GM19099 (cell line): ENCODE results near the gene ADAM10.

Experiments
- POLR2A ChIP-seq: IDR thresholded peaks from 3 replicates; pipeline ENCODE4 v1.6.1; 2011; ENCODE audit warnings: low read depth; ENCODE audit not compliant: insufficient read length; ENCODE audit errors: extremely low read depth

Gene ADAM10

DNA sequence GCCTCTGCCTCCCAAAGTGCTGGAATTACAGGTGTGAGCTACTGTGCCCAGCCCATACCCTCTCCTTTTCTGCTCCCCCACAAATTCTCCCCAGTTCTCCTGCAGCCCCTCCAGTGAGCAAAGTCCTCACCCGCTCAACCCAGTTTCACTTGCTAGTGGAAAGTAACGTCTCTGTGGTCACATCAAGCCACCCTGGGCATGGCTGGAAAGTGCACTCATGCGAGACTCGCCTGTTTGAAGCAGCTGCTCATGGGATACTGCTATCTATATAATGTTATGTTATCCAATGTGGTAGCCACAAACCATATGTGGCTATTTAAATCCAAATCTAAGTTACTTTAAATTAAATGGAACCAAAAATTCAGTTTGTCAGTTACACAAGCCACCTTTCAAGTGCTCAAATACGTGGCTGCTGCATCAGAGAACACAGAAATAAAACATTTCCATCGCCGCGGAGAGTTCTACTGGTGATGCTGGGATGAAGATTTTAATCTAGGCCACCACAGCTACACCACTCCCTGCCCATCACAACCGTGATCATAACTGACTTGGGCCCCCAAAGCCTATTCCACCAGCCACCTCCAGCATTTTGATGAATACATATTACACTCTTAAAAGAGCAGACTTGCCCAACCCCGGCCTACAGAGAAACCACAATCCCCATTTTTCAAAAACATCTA, 198.3 kb downstream of the ADAM10 start:
- no peak for TF ChIP-seq POLR2A

GRCh38 chr15:58549785-58550074, 199.8 kb downstream of the ADAM10 start:
- TF ChIP-seq POLR2A = no peak

DNA sequence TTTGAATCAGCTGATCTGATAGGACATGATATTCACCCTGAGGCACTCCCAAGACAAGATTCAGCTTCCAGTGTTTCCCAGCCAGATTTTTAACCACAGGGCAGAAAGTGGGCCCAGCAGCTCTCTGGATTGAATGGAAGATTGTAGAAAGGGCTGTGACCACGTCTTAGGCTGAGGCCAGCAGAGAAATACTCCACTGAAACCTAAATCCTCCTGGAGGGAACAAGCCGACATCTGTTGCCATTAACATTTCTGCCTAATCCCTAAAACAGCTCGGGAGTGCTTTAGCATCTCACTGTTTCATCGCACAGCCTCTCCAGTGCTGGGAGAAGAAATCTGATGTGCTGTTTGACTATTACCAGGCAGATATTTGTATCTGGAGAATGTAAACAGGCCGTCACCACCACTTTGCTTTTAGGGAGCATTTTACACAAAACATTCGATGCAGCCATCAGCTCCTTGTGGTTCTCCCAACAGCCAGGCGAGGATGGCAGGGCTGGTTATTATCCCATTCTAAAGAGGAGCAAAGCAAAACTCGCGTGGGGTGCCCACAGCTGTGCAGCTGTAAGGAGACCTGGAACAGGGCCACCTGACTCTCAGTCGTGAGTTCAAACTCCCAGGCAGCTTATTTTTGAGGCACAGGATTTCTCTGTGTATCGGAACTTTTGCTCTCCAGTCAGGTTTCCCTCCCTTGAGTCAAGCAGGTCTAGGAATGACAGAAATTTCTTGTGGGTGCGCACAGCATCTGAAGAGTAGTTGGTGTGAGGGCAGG, 200.3 kb downstream of the ADAM10 start:
- TF ChIP-seq POLR2A = no peak

DNA sequence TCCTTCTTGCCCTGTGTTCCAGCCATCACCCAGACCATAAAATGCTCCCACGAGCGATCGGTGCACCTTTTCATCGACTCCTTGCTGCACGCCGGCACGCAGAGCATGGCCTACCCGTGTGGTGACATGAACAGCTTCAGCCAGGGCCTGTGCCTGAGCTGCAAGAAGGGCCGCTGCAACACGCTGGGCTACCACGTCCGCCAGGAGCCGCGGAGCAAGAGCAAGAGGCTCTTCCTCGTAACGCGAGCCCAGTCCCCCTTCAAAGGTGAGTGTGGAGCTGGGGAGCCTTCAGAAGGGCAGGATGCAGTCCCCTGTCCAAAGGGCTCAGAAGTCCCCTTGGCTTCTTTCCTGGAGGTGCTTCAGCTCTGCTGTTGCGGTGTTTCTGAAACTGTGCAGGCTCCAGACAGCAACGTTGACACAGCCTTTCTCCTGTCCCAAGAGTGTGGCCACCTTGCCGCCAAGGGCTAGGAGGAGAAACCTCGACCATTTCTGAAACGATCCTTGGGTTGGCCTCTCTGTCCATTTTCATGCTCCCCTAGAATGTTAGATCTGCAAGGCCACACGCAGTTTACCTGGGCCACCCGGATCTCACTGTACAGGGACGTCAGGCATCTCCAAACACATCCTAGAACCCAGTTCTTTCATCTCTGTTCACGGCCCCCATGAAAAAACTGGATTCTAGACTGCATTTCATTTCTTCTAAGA, 201.0 kb downstream of the ADAM10 start:
- TF ChIP-seq POLR2A = no peak

GRCh38 chr15:58547628-58548307, 201.7 kb downstream of the ADAM10 start:
- no peak for TF ChIP-seq POLR2A

GRCh38 chr15:58546635-58547627, 202.6 kb downstream of the ADAM10 start:
- no peak for TF ChIP-seq POLR2A

GRCh38 chr15:58546066-58546591, 203.4 kb downstream of the ADAM10 start:
- no peak for TF ChIP-seq POLR2A

- no peak for TF ChIP-seq POLR2A
Measured at GRCh38 chr15:58545307-58546065, 204.0 kb downstream of the ADAM10 start.

DNA sequence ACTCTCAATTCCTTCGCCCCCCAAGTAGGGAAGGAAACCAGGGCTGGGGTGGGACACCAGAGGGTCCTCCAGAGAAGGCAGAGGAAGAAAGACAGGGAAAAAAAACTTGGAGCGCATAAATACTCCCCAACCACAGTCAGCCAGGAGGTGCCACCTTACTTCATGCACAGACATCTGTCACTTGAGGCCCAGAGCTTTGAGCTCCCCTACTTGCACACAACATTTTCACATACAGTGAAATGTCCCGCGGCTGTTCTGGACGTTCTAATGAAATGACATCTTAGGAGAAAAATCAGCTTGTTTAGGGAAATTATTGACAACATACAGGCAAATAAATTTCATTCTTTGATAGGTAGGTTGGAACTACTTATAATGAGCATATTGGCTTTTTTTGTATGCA, 204.8 kb downstream of the ADAM10 start:
- no peak for TF ChIP-seq POLR2A

GRCh38 chr15:58543664-58544335, 205.7 kb downstream of the ADAM10 start:
- TF ChIP-seq POLR2A = no peak

DNA sequence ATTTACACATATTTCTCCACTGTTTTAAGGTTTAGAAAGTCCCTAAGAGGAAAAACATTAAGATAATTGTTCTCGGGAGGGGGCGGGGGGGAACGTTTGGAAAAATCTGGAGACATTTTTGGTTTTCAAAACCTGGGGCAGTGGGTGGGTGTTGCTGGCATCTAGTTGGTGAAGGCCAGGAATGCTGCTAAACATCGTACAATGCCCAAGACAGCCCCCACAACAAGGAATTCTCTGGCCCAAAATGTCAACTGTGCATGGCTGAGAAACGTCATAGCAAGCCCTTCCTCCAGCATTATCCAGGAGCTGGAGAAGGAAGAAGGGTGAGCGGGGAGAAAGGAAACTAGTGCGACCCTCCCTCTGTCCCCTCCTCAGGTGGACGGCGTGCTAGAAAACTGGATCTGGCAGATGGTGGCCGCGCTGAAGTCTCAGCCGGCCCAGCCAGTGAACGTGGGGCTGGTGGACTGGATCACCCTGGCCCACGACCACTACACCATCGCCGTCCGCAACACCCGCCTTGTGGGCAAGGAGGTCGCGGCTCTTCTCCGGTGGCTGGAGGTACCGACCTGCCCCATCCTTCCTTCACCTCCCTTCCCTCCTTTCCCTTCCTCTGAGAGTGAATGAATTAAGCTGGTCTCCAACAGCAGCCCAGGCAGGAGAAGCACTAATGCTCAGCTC, 208.0 kb downstream of the ADAM10 start:
- no peak for TF ChIP-seq POLR2A

DNA sequence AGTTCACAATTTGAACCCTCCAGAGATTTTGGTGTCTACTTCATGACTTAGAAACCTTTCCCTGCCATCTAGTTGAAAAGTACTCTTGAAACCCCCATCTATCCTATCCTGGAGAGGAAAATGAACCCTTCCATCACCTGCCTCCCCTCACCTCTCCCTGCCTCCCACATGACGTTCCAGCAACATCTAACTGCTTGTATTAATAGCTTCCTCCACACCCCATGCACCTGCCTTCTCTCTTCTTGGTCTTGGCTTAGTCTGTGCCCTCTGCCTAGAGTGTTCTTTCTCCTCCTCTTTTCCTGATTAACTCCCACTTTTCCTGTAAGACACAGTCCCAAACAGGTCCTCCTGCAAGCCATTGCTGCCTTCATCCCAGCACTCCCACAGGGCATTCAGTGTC, 210.0 kb downstream of the ADAM10 start:
- TF ChIP-seq POLR2A = no peak
